OCI-LY1 (cell line): ENCODE results near the gene SLC4A2.

Source experiments
- H2AFZ ChIP-seq: fragments of 200-600 bp; sonication (generic), shearing (Covaris generic); 2 replicates; pipeline ENCODE4 v1.6.0; 2014; ENCODE audit warnings: antibody characterized with exemption, mild to moderate bottlenecking, low read length
- H3F3A ChIP-seq: fragments of 200-600 bp; sonication (generic), shearing (Covaris generic); 2 replicates; pipeline ENCODE4 v1.6.0; 2014; ENCODE audit warnings: mild to moderate bottlenecking, antibody characterized with exemption, low read length, moderate library complexity; ENCODE audit not compliant: insufficient read depth
- H3K27ac ChIP-seq: fragments of 200-600 bp; sonication (generic); 2 replicates; pipeline ENCODE4 v1.5.1; 2014; ENCODE audit warnings: low read length, mixed run types, mild to moderate bottlenecking, low read depth; ENCODE audit not compliant: poor library complexity, severe bottlenecking
- H3K27me3 ChIP-seq: fragments of 200-600 bp; sonication (generic); 2 replicates; pipeline ENCODE4 v1.6.0; 2014; ENCODE audit warnings: antibody characterized with exemption, mild to moderate bottlenecking, low read length, moderate library complexity; ENCODE audit not compliant: insufficient read depth
- H3K36me3 ChIP-seq: fragments of 200-600 bp; sonication (generic); 2 replicates; pipeline ENCODE4 v1.6.1; 2014; ENCODE audit warnings: mild to moderate bottlenecking, antibody characterized with exemption, low read length, moderate library complexity, mixed read lengths; ENCODE audit not compliant: insufficient read depth
- H3K4me1 ChIP-seq: fragments of 200-600 bp; sonication (generic); 2 replicates; pipeline ENCODE4 v1.5.1; 2014; ENCODE audit warnings: mild to moderate bottlenecking, low read length, moderate library complexity; ENCODE audit not compliant: insufficient read depth, severe bottlenecking
- H3K4me2 ChIP-seq: fragments of 200-600 bp; sonication (generic), shearing (Covaris generic); 2 replicates; pipeline ENCODE4 v1.6.1; 2014; ENCODE audit warnings: low read length
- H3K4me3 ChIP-seq: fragments of 200-600 bp; sonication (generic); 2 replicates; pipeline ENCODE4 v1.5.1; 2014; ENCODE audit warnings: low read length, low read depth, mild to moderate bottlenecking, mixed read lengths; ENCODE audit not compliant: poor library complexity, severe bottlenecking
- H3K79me2 ChIP-seq: fragments of 200-600 bp; shearing (Covaris generic); 2 replicates; pipeline ENCODE4 v1.6.1; 2016; ENCODE audit warnings: mixed run types, low read length, mixed read lengths; ENCODE audit not compliant: insufficient read depth
- H3K9ac ChIP-seq: fragments of 200-600 bp; sonication (generic), shearing (Covaris generic); 2 replicates; pipeline ENCODE4 v1.6.1; 2014; ENCODE audit warnings: mild to moderate bottlenecking, low read length, mixed read lengths
- H3K9me2 ChIP-seq: fragments of 200-600 bp; sonication (generic), shearing (Covaris generic); 2 replicates; pipeline ENCODE4 v1.6.1; 2014; ENCODE audit warnings: low read depth, mild to moderate bottlenecking, low read length, mixed read lengths
- H3K9me3 ChIP-seq: fragments of 200-600 bp; shearing (Covaris generic); 2 replicates; pipeline ENCODE4 v1.6.1; 2014; ENCODE audit warnings: low read length, mixed read lengths
- H4K20me1 ChIP-seq: fragments of 200-600 bp; sonication (generic), shearing (Covaris generic); 2 replicates; pipeline ENCODE4 v1.6.0; 2016; ENCODE audit warnings: mild to moderate bottlenecking, low read length; ENCODE audit not compliant: insufficient read depth
- CTCF ChIP-seq: fragments of 200-600 bp; sonication (generic), shearing (Covaris generic); IDR thresholded peaks from 2 replicates; pipeline ENCODE4 v1.5.1; 2017; ENCODE audit warnings: mild to moderate bottlenecking, antibody characterized with exemption, low read length, moderate library complexity, mixed read lengths
- EZH2 ChIP-seq: fragments of 200-600 bp; sonication (generic), shearing (Covaris generic); IDR thresholded peaks from 2 replicates; pipeline ENCODE4 v1.8.0; 2017; ENCODE audit warnings: borderline replicate concordance, mixed run types, mild to moderate bottlenecking, antibody characterized with exemption, low read length, moderate library complexity, mixed read lengths

SLC4A2 gene

DNA sequence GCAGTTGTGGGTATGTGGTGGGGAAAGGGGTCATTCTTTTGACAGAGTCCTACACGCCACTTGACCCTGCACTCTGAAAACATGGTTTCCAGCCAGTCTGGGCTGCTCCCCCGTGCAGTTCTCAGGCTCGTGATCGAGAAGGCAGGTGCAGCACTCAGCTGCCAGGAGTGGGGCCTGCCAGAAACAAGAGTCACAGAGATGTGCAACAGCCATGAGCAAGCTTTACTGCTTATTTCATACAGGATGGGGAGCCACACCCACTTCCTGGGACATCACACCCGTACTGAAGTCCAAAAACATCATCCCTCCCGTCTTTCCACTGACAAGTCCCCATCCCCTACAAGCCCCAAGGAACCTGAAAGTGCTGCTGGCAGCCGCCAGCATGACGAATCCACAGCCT, 44.4 kb upstream of the SLC4A2 start:
- Histone ChIP-seq H3K9me2 (no peaks in the 10 kb centered on the region), H3K4me3 (no peak overlapping the region), H3K9me3 (no peaks in the 10 kb centered on the region), H3K4me1 (peaks cover 27% of the 10 kb centered on the region), H2AFZ (no peak overlapping the region), H3K79me2 (no peaks in the 10 kb centered on the region), H3K36me3 (no peaks in the 10 kb centered on the region), H3K27ac (no peak overlapping the region), H3F3A (no peaks in the 10 kb centered on the region), H3K27me3 (peaks cover 11% of the 10 kb centered on the region; the same call in 1 of the 2 replicates), H3K9ac (no peak overlapping the region), H4K20me1 (no peaks in the 10 kb centered on the region), H3K4me2 (no peak overlapping the region)
- TF ChIP-seq CTCF (no peak), EZH2 (no peak)

DNA sequence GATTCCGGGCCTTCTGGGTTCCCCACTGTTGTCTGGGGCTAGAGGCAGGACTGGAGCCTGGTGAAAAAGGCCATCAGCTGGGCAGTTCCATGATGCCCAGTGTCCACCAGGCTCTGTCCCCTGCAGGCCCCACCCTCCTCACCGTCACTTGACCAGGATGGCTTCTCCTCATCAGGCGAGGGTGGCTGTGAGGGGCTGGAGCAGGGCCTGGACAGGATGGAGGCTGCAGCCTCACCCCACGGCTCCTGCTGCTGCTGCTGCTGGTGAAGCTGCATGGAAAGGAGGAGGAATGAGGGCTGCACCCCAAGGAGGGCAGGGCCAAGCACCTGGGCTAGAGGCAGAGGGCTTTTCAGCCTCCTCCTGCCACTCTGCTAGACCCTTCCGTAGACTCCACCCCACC, 43.4 kb upstream of the SLC4A2 start:
- H3K9ac ChIP-seq: no peak overlapping the region
- no peaks in the 10 kb centered on the region for H3K9me2 ChIP-seq
- H3K79me2 ChIP-seq: no peaks in the 10 kb centered on the region
- H3K27me3 ChIP-seq: peaks cover 11% of the 10 kb centered on the region; the same call in 1 of the 2 replicates
- no peak overlapping the region for H3K27ac ChIP-seq
- H2AFZ ChIP-seq: no peak overlapping the region
- no peak overlapping the region for H3K4me2 ChIP-seq
- no peaks in the 10 kb centered on the region for H3K36me3 ChIP-seq
- H3K4me1 ChIP-seq: peaks cover 27% of the 10 kb centered on the region
- H3K9me3 ChIP-seq: no peaks in the 10 kb centered on the region
- H4K20me1 ChIP-seq: no peaks in the 10 kb centered on the region
- TF ChIP-seq EZH2: no peak
- no peak for TF ChIP-seq CTCF
- H3F3A ChIP-seq: no peaks in the 10 kb centered on the region
- H3K4me3 ChIP-seq: no peak overlapping the region

GRCh38 chr7:151016505-151016904, 42.9 kb upstream of the SLC4A2 start:
- Histone ChIP-seq H3K4me3 (no peak overlapping the region), H2AFZ (no peak overlapping the region), H3K79me2 (no peaks in the 10 kb centered on the region), H3K27ac (no peak overlapping the region), H3K36me3 (no peaks in the 10 kb centered on the region), H3K9me2 (no peaks in the 10 kb centered on the region), H3K27me3 (peaks cover 11% of the 10 kb centered on the region; the same call in 1 of the 2 replicates), H4K20me1 (no peaks in the 10 kb centered on the region), H3K9ac (no peak overlapping the region), H3K4me1 (peaks cover 27% of the 10 kb centered on the region), H3K9me3 (no peaks in the 10 kb centered on the region), H3K4me2 (no peak overlapping the region), H3F3A (no peaks in the 10 kb centered on the region)
- TF ChIP-seq EZH2: no peak
- TF ChIP-seq CTCF: no peak
